ENCODE data around the gene FES.

DNA sequence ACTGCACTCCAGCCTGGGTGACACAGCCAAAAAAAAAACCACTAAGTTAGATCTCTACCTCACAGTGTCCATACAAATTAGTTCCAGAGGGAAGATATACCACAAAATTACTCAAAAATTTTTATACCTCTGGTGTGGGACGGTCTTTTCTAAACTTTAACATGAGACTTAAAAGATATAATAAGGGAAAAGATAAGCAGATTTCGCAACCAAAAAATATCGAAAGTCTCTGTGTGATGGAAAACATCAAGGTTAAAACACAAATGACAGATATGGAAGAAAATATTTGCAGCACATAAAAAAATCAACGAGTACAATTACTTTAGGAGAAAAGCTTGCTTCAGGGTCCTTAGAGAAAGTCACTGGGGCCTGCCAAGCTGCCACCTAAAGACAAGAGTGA lies 37.6 kb downstream of the FES start:
- TF ChIP-seq, protein P1, sequence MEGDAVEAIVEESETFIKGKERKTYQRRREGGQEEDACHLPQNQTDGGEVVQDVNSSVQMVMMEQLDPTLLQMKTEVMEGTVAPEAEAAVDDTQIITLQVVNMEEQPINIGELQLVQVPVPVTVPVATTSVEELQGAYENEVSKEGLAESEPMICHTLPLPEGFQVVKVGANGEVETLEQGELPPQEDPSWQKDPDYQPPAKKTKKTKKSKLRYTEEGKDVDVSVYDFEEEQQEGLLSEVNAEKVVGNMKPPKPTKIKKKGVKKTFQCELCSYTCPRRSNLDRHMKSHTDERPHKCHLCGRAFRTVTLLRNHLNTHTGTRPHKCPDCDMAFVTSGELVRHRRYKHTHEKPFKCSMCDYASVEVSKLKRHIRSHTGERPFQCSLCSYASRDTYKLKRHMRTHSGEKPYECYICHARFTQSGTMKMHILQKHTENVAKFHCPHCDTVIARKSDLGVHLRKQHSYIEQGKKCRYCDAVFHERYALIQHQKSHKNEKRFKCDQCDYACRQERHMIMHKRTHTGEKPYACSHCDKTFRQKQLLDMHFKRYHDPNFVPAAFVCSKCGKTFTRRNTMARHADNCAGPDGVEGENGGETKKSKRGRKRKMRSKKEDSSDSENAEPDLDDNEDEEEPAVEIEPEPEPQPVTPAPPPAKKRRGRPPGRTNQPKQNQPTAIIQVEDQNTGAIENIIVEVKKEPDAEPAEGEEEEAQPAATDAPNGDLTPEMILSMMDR (IDR thresholded peaks at IDR 0.05; ENCODE audit: poor library complexity, severe bottlenecking) = no peak
- no peak for TF ChIP-seq MXI1 (conservative IDR thresholded peaks at IDR 0.05; ENCODE audit: poor library complexity, severe bottlenecking)
- no peak for TF ChIP-seq EZH2 (IDR thresholded peaks at IDR 0.05; ENCODE audit: borderline replicate concordance, insufficient read depth, low read length, poor library complexity, severe bottlenecking)
- TF ChIP-seq RAD21 (conservative IDR thresholded peaks at IDR 0.05) = no peak
- TF ChIP-seq, protein P2, sequence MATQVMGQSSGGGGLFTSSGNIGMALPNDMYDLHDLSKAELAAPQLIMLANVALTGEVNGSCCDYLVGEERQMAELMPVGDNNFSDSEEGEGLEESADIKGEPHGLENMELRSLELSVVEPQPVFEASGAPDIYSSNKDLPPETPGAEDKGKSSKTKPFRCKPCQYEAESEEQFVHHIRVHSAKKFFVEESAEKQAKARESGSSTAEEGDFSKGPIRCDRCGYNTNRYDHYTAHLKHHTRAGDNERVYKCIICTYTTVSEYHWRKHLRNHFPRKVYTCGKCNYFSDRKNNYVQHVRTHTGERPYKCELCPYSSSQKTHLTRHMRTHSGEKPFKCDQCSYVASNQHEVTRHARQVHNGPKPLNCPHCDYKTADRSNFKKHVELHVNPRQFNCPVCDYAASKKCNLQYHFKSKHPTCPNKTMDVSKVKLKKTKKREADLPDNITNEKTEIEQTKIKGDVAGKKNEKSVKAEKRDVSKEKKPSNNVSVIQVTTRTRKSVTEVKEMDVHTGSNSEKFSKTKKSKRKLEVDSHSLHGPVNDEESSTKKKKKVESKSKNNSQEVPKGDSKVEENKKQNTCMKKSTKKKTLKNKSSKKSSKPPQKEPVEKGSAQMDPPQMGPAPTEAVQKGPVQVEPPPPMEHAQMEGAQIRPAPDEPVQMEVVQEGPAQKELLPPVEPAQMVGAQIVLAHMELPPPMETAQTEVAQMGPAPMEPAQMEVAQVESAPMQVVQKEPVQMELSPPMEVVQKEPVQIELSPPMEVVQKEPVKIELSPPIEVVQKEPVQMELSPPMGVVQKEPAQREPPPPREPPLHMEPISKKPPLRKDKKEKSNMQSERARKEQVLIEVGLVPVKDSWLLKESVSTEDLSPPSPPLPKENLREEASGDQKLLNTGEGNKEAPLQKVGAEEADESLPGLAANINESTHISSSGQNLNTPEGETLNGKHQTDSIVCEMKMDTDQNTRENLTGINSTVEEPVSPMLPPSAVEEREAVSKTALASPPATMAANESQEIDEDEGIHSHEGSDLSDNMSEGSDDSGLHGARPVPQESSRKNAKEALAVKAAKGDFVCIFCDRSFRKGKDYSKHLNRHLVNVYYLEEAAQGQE (IDR thresholded peaks at IDR 0.05; ENCODE audit: borderline replicate concordance) = no peak
- no peak for TF ChIP-seq TAF1 (IDR thresholded peaks at IDR 0.05; ENCODE audit: low read depth)
- no peak for TF ChIP-seq POLR2AphosphoS5 (IDR thresholded peaks at IDR 0.05)
- TF ChIP-seq SMC3 (conservative IDR thresholded peaks at IDR 0.05; ENCODE audit: poor library complexity) = no peak
